Astrocyte (in vitro differentiated cells and primary cell): ENCODE results near the gene OLA1. TPM values are rescaled to one million over a fixed set of nuclear protein-coding genes. Genes with fewer than 3 reads are reported as not detected.

ENCODE experiments used
- DNase-seq: peaks from one replicate; pipeline ENCODE4 v3.0.0-alpha.2; 2010; ENCODE audit warnings: low read depth
- FAIRE-seq: peaks from 2 replicates; lab custom pipeline; 2011; peaks lifted over from hg19 to GRCh38; lab: Jason Lieb, UNC
- H2AFZ ChIP-seq: 2 replicates; pipeline ENCODE4 v1.6.0; 2012; ENCODE audit warnings: low read depth, low read length, inconsistent platforms
- H3K27ac ChIP-seq: 2 replicates; pipeline ENCODE4 v1.5.1; 2011; ENCODE audit warnings: low read depth, low read length, inconsistent platforms
- H3K27me3 ChIP-seq: 2 replicates; pipeline ENCODE4 v1.6.0; 2011; ENCODE audit warnings: low read length, inconsistent platforms; ENCODE audit not compliant: insufficient read depth
- H3K36me3 ChIP-seq: 2 replicates; pipeline ENCODE4 v1.5.1; 2011; ENCODE audit warnings: low read length, inconsistent platforms; ENCODE audit not compliant: insufficient read depth
- H3K4me1 ChIP-seq: 2 replicates; pipeline ENCODE4 v1.5.1; 2011; ENCODE audit warnings: low read length, inconsistent platforms; ENCODE audit not compliant: insufficient read depth
- H3K4me2 ChIP-seq: 2 replicates; pipeline ENCODE4 v1.6.0; 2012; ENCODE audit warnings: low read length, inconsistent platforms
- H3K4me3 ChIP-seq: 2 replicates; pipeline ENCODE4 v1.5.1; 2011; ENCODE audit warnings: low read depth, mild to moderate bottlenecking, low read length, inconsistent platforms; ENCODE audit not compliant: insufficient read depth
- H3K79me2 ChIP-seq: 2 replicates; pipeline ENCODE4 v1.6.0; 2012; ENCODE audit warnings: mild to moderate bottlenecking, low read length, inconsistent platforms; ENCODE audit not compliant: insufficient read depth
- H3K9ac ChIP-seq: 2 replicates; pipeline ENCODE4 v1.6.0; 2012; ENCODE audit warnings: mild to moderate bottlenecking, low read length, inconsistent platforms
- H3K9me3 ChIP-seq: 2 replicates; pipeline ENCODE4 v1.5.1; 2012; ENCODE audit warnings: low read depth, mild to moderate bottlenecking, low read length, inconsistent platforms; ENCODE audit not compliant: insufficient read depth
- H4K20me1 ChIP-seq: 2 replicates; pipeline ENCODE4 v1.6.0; 2012; ENCODE audit warnings: low read length, inconsistent platforms; ENCODE audit not compliant: insufficient read depth
- H3K27ac Mint-ChIP-seq: one replicate; pipeline ENCODE4 v1.8.0; 2021; ENCODE audit warnings: mild to moderate bottlenecking, mixed read lengths; ENCODE audit not compliant: unreplicated experiment
- H3K27me3 Mint-ChIP-seq: one replicate; pipeline ENCODE4 v1.8.0; 2021; ENCODE audit warnings: low read depth, mixed read lengths; ENCODE audit not compliant: unreplicated experiment
- H3K36me3 Mint-ChIP-seq: one replicate; pipeline ENCODE4 v1.8.0; 2021; ENCODE audit warnings: low read depth, mixed read lengths; ENCODE audit not compliant: unreplicated experiment
- H3K4me1 Mint-ChIP-seq: one replicate; pipeline ENCODE4 v1.8.0; 2021; ENCODE audit warnings: low read depth, mixed read lengths; ENCODE audit not compliant: unreplicated experiment
- H3K4me3 Mint-ChIP-seq: one replicate; pipeline ENCODE4 v1.8.0; 2021; ENCODE audit warnings: mild to moderate bottlenecking, moderate library complexity, mixed read lengths; ENCODE audit not compliant: unreplicated experiment
- H3K9me3 Mint-ChIP-seq: one replicate; pipeline ENCODE4 v1.8.0; 2021; ENCODE audit warnings: mild to moderate bottlenecking, mixed read lengths; ENCODE audit not compliant: unreplicated experiment
- EZH2 ChIP-seq: IDR thresholded peaks from 2 replicates; pipeline ENCODE4 v1.6.1; 2012; ENCODE audit warnings: mild to moderate bottlenecking, low read length, inconsistent platforms; ENCODE audit not compliant: insufficient read depth
- total RNA-seq: library from RNA; stranded (reverse); gene quantifications from 2 replicates; pipeline ENCODE4 v1.2.1, GENCODE V29; 2021
- TF ChIP-seq, protein P1 (sequence below): IDR thresholded peaks from 2 replicates; pipeline ENCODE4 v1.5.1; 2011; ENCODE audit warnings: low read depth, mild to moderate bottlenecking, inconsistent platforms, low read length, moderate library complexity; ENCODE audit not compliant: insufficient read depth

OLA1 gene
- total RNA-seq, 1 donor from 2014 or later, result 104 TPM

- no peak for TF ChIP-seq EZH2
- TF ChIP-seq, protein P1, sequence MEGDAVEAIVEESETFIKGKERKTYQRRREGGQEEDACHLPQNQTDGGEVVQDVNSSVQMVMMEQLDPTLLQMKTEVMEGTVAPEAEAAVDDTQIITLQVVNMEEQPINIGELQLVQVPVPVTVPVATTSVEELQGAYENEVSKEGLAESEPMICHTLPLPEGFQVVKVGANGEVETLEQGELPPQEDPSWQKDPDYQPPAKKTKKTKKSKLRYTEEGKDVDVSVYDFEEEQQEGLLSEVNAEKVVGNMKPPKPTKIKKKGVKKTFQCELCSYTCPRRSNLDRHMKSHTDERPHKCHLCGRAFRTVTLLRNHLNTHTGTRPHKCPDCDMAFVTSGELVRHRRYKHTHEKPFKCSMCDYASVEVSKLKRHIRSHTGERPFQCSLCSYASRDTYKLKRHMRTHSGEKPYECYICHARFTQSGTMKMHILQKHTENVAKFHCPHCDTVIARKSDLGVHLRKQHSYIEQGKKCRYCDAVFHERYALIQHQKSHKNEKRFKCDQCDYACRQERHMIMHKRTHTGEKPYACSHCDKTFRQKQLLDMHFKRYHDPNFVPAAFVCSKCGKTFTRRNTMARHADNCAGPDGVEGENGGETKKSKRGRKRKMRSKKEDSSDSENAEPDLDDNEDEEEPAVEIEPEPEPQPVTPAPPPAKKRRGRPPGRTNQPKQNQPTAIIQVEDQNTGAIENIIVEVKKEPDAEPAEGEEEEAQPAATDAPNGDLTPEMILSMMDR, result no peak
- peaks cover 62% of the 10 kb centered on the region for H3K79me2 ChIP-seq
- peaks cover 17% of the 10 kb centered on the region for H4K20me1 ChIP-seq
- DNase-seq (no peak), FAIRE-seq (no peak)
- peaks cover 13% of the 10 kb centered on the region for H3K36me3 Mint-ChIP-seq
- peaks cover 4% of the 10 kb centered on the region for H3K4me1 ChIP-seq
- H3K9ac ChIP-seq, result no peak overlapping the region
- H3K9me3 Mint-ChIP-seq, result peaks cover 11% of the 10 kb centered on the region
- no peaks in the 10 kb centered on the region for H3K27me3 ChIP-seq
- H2AFZ ChIP-seq, result no peak overlapping the region
- no peak overlapping the region for H3K4me2 ChIP-seq
- no peaks in the 10 kb centered on the region for H3K27me3 Mint-ChIP-seq
- H3K4me3 Mint-ChIP-seq, result no peak overlapping the region
- no peaks in the 10 kb centered on the region for H3K36me3 ChIP-seq
- H3K27ac ChIP-seq, result no peak overlapping the region
- no peaks in the 10 kb centered on the region for H3K9me3 ChIP-seq
- no peak overlapping the region for H3K4me3 ChIP-seq
- peaks cover 10% of the 10 kb centered on the region for H3K4me1 Mint-ChIP-seq
- H3K27ac Mint-ChIP-seq, result no peak overlapping the region
Observed at GRCh38 chr2:174172802-174173355, 75.5 kb downstream of the OLA1 start.

GRCh38 chr2:174171686-174172445 is 76.5 kb downstream of the OLA1 start:
- H3K4me3 Mint-ChIP-seq, result no peak overlapping the region
- peaks cover 11% of the 10 kb centered on the region for H3K9me3 Mint-ChIP-seq
- Histone ChIP-seq H2AFZ (no peak overlapping the region), H3K4me1 (no peaks in the 10 kb centered on the region), H3K4me2 (no peak overlapping the region), H4K20me1 (peaks cover 20% of the 10 kb centered on the region), H3K4me3 (no peak overlapping the region), H3K27ac (no peak overlapping the region), H3K9ac (no peak overlapping the region), H3K36me3 (no peaks in the 10 kb centered on the region), H3K27me3 (no peaks in the 10 kb centered on the region), H3K79me2 (peaks cover 67% of the 10 kb centered on the region), H3K9me3 (no peaks in the 10 kb centered on the region)
- H3K4me1 Mint-ChIP-seq, result peaks cover 4% of the 10 kb centered on the region
- DNase-seq (no peak), FAIRE-seq (no peak)
- TF ChIP-seq, protein P1, result no peak
- TF ChIP-seq EZH2, result no peak
- no peak overlapping the region for H3K27ac Mint-ChIP-seq
- peaks cover 15% of the 10 kb centered on the region for H3K36me3 Mint-ChIP-seq
- H3K27me3 Mint-ChIP-seq, result no peaks in the 10 kb centered on the region

- Histone ChIP-seq H3K27me3 (no peaks in the 10 kb centered on the region), H3K27ac (no peak overlapping the region), H2AFZ (no peak overlapping the region), H3K9me3 (no peaks in the 10 kb centered on the region), H4K20me1 (peaks cover 23% of the 10 kb centered on the region), H3K4me2 (no peak overlapping the region), H3K4me1 (no peaks in the 10 kb centered on the region), H3K4me3 (no peak overlapping the region), H3K9ac (no peak overlapping the region), H3K79me2 (peaks cover 70% of the 10 kb centered on the region), H3K36me3 (no peaks in the 10 kb centered on the region)
- Mint-ChIP-seq H3K36me3 (peaks cover 16% of the 10 kb centered on the region), H3K9me3 (peaks cover 11% of the 10 kb centered on the region), H3K4me3 (no peak overlapping the region), H3K27me3 (no peaks in the 10 kb centered on the region), H3K4me1 (no peaks in the 10 kb centered on the region), H3K27ac (no peak overlapping the region)
- FAIRE-seq, result no peak
- no peak for DNase-seq
- no peak for TF ChIP-seq EZH2
- TF ChIP-seq, protein P1, result no peak
Observed at GRCh38 chr2:174169372-174169771, 79.0 kb downstream of the OLA1 start.
